ENCODE data around the gene C4orf50. TPM values are rescaled to one million over a fixed set of nuclear protein-coding genes. Genes with fewer than 3 reads are reported as not detected.

The C4orf50 gene
- total and polyA plus RNA-seq, 2 of the 4 experiments (the other 2 are of a cell fraction), result not detected

DNA sequence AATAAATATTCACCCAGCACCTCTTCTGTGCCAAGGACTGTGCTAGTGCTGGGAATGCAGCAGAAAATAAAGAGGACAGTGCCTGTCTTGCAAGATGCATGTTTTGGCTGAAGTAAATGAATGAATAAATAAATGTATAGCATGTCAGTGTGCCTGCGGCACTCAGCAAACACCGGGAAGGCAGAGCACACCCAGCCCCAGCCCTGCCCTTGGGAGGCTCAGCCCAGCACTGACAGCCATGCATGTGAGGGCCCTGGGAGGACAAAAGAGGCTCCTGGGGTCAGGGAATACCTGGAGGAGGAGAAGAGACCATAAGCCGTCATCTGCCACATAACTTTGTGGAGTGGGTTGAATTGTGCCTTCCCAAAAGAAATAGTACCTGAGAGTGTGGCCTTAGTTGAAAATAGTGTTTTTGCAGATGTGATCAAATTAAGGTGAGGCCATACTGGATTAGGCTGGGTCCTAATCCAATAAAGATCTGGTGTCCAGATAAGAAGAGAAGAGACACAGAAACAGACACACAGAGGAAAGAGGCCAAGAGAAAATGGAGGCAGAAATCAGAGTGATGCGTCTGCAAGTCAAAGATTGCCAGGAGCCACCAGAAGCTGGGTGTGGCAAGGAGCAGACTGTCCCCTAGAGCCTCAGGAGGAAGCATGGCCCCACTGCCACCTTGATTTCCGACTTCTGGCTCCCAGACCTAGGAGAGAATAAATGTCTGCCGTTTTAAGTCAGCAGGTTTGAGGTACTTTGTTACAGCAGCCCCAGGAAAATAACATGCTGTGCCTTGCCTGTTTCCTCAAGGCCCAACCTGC is 16.3 kb downstream of the C4orf50 start:
- no peak overlapping the region for H2AFZ ChIP-seq (replicated peaks; ENCODE audit: low read length, poor library complexity)
- H3K9me1 ChIP-seq (ENCODE audit: insufficient read depth, low read length), result no peaks in the 10 kb centered on the region
- BruUV-seq (replicated peaks), result no TSS peak
- no peak overlapping the region for H3K9ac ChIP-seq (ENCODE audit: low read depth, low read length)
- H3K23ac ChIP-seq (ENCODE audit: low read depth, low read length), result no peak overlapping the region
- no peaks in the 10 kb centered on the region for H3K79me1 ChIP-seq (ENCODE audit: low read depth in 1 of 2, low read length in 2 of 2)
- no peak overlapping the region for H3K56ac ChIP-seq (ENCODE audit: extremely low read depth, insufficient read depth, low read length)
- no peak overlapping the region for H2AK5ac ChIP-seq (ENCODE audit: low read depth, low read length)
- ChIA-PET POLR2A (ENCODE audit: unreplicated experiment) (no interaction called here), CTCF (no interaction called here)
- H4K8ac ChIP-seq (ENCODE audit: low read depth in 2 of 2, low read length in 2 of 2), result no peak overlapping the region
- no peak overlapping the region for H3K4me2 ChIP-seq (ENCODE audit: low read depth, low read length)
- no peak overlapping the region for H2AK9ac ChIP-seq (replicated peaks; ENCODE audit: low read depth, low read length, poor library complexity)
- H3K27ac ChIP-seq (ENCODE audit: insufficient read depth, low read length), result no peak overlapping the region
- H3K36me3 ChIP-seq (ENCODE audit: control insufficient read depth, insufficient read depth, low read length), result no peaks in the 10 kb centered on the region
- H3K4me1 ChIP-seq (ENCODE audit: control insufficient read depth, insufficient read depth, low read length), result no peaks in the 10 kb centered on the region
- H4K20me1 ChIP-seq (ENCODE audit: insufficient read depth, low read length), result no peaks in the 10 kb centered on the region
- no peak overlapping the region for H2BK5ac ChIP-seq (ENCODE audit: low read depth, low read length, poor library complexity, severe bottlenecking)
- H3K14ac ChIP-seq (replicated peaks; ENCODE audit: low read depth, low read length), result no peak overlapping the region
- no peaks in the 10 kb centered on the region for H3K27me3 ChIP-seq (ENCODE audit: control insufficient read depth, insufficient read depth, low read length)
- H4K5ac ChIP-seq (ENCODE audit: low read depth, low read length), result no peak overlapping the region
- DNase-seq (no peak), ATAC-seq (ENCODE audit: low read depth) (no peak)
- TF ChIP-seq RFX5 (IDR thresholded peaks at IDR 0.05; ENCODE audit: low read depth, low read length) (no peak), NFE2L2 (IDR thresholded peaks at IDR 0.05; ENCODE audit: low read depth, low read length) (no peak), RAD21 (IDR thresholded peaks at IDR 0.05; ENCODE audit: low read length) (no peak), POLR2A (IDR thresholded peaks at IDR 0.05; ENCODE audit: low read depth, low read length) (no peak), RCOR1 (IDR thresholded peaks at IDR 0.05; ENCODE audit: insufficient replicate concordance, low read length) (no peak), MAZ (IDR thresholded peaks at IDR 0.05; ENCODE audit: borderline replicate concordance, low read depth, low read length) (no peak), BHLHE40 (IDR thresholded peaks at IDR 0.05; ENCODE audit: low read depth, low read length) (no peak), SMC3 (IDR thresholded peaks at IDR 0.05; ENCODE audit: low read depth, low read length) (no peak), CHD1 (IDR thresholded peaks at IDR 0.05; ENCODE audit: low read depth, low read length) (no peak), CEBPB (IDR thresholded peaks at IDR 0.05; ENCODE audit: low read depth, low read length) (no peak), FOS (IDR thresholded peaks at IDR 0.05; ENCODE audit: low read depth, low read length) (no peak)
- TF ChIP-seq, protein P1, sequence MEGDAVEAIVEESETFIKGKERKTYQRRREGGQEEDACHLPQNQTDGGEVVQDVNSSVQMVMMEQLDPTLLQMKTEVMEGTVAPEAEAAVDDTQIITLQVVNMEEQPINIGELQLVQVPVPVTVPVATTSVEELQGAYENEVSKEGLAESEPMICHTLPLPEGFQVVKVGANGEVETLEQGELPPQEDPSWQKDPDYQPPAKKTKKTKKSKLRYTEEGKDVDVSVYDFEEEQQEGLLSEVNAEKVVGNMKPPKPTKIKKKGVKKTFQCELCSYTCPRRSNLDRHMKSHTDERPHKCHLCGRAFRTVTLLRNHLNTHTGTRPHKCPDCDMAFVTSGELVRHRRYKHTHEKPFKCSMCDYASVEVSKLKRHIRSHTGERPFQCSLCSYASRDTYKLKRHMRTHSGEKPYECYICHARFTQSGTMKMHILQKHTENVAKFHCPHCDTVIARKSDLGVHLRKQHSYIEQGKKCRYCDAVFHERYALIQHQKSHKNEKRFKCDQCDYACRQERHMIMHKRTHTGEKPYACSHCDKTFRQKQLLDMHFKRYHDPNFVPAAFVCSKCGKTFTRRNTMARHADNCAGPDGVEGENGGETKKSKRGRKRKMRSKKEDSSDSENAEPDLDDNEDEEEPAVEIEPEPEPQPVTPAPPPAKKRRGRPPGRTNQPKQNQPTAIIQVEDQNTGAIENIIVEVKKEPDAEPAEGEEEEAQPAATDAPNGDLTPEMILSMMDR (conservative IDR thresholded peaks at IDR 0.05; ENCODE audit: low read depth, low read length), result no peak
- TF ChIP-seq, protein P2, sequence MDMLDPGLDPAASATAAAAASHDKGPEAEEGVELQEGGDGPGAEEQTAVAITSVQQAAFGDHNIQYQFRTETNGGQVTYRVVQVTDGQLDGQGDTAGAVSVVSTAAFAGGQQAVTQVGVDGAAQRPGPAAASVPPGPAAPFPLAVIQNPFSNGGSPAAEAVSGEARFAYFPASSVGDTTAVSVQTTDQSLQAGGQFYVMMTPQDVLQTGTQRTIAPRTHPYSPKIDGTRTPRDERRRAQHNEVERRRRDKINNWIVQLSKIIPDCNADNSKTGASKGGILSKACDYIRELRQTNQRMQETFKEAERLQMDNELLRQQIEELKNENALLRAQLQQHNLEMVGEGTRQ (IDR thresholded peaks at IDR 0.05; ENCODE audit: low read depth, low read length), result no peak
- TF ChIP-seq, protein P3, sequence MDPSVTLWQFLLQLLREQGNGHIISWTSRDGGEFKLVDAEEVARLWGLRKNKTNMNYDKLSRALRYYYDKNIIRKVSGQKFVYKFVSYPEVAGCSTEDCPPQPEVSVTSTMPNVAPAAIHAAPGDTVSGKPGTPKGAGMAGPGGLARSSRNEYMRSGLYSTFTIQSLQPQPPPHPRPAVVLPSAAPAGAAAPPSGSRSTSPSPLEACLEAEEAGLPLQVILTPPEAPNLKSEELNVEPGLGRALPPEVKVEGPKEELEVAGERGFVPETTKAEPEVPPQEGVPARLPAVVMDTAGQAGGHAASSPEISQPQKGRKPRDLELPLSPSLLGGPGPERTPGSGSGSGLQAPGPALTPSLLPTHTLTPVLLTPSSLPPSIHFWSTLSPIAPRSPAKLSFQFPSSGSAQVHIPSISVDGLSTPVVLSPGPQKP (IDR thresholded peaks at IDR 0.05; ENCODE audit: borderline replicate concordance, low read depth, low read length), result no peak
- no peak overlapping the region for H2BK20ac ChIP-seq (ENCODE audit: low read depth, low read length)
- 0 out of 2 replicates have a peak, but pooled peaks cover 3% of the 10 kb centered on the region for H3K9me3 ChIP-seq (ENCODE audit: control insufficient read depth, insufficient read depth, low read length)
- H3K4ac ChIP-seq (ENCODE audit: low read depth, low read length), result no peak overlapping the region
- no peak overlapping the region for H2BK120ac ChIP-seq (ENCODE audit: low read depth, low read length)
- intact Hi-C loops (cut with micrococcal nuclease) (no loop called here), in situ Hi-C loops (cut with MboI; ENCODE audit: low sequenced_read_pairs) (no loop called here), dilution Hi-C loops (cut with HindIII; ENCODE audit: low sequenced_read_pairs, unreplicated experiment) (no loop called here)
- H2BK15ac ChIP-seq (ENCODE audit: low read depth, low read length), result no peak overlapping the region
- no peak overlapping the region for H3K18ac ChIP-seq (ENCODE audit: low read depth, low read length)
- H3K4me3 ChIP-seq (ENCODE audit: insufficient read depth, low read depth, low read length), result no peak overlapping the region
- 57% methylated on average over 3 of the region's 6 CpGs; no CpG with 5 or more reads in 1 of the 2 experiments for WGBS, 2 experiments (ENCODE audit: extremely low coverage in 2 of 2, insufficient read length in 1 of 2)
- H4K91ac ChIP-seq (ENCODE audit: insufficient read depth, low read depth, low read length), result no peak overlapping the region

All from IMR-90 (cell line).